GM18526 (cell line): ENCODE measurements around the gene KLHL40.
A peak's percentile ranks its signal among the peaks of the same experiment; 100 is the strongest.

ENCODE experiments used
- POLR2A ChIP-seq: IDR thresholded peaks from 3 replicates; pipeline ENCODE4 v1.6.1; 2011; ENCODE audit not compliant: insufficient read length; ENCODE audit errors: extremely low read depth

Gene KLHL40, protein sequence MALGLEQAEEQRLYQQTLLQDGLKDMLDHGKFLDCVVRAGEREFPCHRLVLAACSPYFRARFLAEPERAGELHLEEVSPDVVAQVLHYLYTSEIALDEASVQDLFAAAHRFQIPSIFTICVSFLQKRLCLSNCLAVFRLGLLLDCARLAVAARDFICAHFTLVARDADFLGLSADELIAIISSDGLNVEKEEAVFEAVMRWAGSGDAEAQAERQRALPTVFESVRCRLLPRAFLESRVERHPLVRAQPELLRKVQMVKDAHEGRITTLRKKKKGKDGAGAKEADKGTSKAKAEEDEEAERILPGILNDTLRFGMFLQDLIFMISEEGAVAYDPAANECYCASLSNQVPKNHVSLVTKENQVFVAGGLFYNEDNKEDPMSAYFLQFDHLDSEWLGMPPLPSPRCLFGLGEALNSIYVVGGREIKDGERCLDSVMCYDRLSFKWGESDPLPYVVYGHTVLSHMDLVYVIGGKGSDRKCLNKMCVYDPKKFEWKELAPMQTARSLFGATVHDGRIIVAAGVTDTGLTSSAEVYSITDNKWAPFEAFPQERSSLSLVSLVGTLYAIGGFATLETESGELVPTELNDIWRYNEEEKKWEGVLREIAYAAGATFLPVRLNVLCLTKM

GRCh38 chr3:42685363-42685881 lies at the start of gene KLHL40:
TSS of gene KLHL40 (plus strand) at chr3:42685537. CDS start at chr3:42685619, 82 bp downstream.
- no peak for TF ChIP-seq POLR2A

- no peak for TF ChIP-seq POLR2A
Observed at GRCh38 chr3:42637001-42637400, 48.3 kb upstream of the KLHL40 start.

DNA sequence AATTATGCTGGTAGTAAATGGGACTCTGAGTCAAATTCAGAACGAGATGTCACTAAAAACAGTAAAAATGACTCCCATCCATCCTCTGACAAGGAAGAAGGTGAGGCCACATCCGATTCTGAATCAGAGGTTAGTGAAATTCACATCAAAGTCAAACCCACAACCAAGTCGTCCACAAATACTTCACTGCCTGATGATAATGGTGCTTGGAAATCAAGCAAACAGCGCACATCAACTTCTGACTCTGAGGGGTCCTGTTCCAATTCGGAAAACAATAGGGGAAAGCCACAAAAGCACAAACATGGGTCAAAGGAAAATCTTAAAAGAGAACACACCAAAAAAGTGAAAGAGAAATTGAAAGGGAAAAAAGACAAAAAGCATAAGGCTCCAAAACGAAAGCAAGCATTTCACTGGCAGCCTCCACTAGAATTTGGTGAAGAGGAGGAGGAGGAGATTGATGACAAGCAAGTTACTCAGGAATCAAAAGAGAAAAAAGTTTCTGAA lies 46.9 kb upstream of the KLHL40 start:
- TF ChIP-seq POLR2A, result no peak

DNA sequence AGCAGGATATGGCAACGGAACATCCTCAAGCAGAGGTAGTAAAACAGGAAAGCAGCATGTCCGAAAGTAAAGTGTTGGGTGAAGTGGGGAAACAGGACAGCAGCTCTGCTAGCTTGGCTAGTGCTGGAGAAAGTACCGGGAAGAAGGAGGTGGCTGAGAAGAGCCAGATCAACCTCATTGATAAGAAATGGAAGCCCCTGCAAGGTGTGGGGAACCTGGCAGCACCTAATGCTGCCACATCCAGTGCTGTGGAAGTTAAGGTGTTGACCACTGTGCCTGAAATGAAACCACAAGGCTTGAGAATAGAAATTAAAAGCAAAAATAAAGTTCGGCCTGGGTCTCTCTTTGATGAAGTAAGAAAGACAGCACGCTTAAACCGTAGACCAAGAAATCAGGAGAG lies 46.1 kb upstream of the KLHL40 start:
- no peak for TF ChIP-seq POLR2A

DNA sequence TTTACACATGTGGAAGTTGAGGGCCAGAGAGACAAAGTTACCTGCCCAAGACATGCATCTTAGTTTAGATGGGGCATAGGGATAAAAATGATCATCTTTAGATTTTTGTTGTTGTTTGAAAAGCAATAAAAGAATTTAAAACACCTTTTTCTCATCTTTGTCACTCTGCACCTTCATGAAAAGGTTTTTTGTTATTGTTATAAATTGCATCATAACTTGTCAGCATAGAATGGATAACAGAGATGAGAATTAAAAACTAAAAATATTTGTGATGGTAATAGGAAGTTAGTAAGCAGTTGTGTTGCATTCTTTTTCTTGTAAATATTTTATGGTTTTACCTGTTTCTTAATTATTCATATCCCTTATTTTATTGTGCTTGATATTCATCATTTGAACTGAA lies 45.2 kb upstream of the KLHL40 start:
- TF ChIP-seq POLR2A, result no peak

DNA sequence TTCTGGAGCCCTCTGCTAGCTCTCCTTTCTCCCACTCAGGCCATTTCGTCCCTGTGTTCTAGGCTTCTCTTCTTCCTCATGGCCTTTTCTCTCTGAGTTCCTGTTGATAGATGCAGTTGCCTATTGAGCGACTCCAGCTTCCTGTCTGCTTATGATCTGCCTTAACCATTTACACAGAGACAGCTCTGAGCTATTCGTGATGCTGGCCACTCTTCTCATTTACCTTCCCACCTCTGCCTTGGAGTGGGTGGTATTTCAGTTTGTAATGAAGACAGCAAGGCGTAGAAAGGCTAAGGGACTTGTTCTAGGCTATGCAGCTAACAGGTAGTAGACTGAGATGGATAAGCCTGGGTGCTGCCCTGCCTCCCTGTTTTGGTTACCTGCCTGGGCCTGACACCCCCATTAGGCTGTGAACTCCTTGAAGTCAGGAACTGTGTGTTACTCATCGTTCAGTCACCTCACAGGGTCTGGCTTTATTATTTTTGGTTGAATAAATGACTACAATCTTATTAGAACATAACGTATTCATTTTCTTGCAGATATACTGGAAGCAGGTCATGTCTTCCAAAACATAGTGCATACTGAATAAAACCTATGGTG lies 44.5 kb upstream of the KLHL40 start:
- no peak for TF ChIP-seq POLR2A

DNA sequence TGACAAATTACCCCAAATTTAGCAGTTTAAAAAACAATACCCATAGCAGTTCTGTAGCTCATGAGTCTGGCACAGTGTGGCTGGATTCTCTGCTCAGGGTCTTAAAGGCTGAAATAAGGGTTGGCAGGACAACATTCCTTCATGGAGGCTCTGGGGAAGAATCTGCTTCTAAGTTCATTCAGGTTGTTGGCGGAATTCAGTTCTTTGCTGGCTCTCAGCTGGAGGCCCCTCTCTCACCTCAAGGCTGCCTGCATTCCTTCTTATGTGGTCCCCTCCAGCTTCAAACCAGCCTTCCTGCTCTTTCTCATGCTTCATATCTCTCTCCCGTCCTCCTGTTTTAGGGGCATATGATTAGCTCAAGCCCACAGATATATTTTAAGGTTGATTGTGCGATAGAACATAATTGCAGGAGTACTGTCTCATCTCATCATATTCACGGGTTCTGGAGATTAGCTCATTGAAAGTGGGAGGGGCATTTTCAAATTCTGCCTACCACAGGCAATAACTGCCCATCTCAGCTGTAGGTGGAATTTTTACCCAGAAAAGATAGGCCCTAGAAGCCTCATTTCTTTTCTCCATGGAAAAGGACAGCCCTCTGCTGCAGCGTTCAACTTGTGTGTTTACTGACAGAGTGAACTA lies 37.4 kb upstream of the KLHL40 start:
- no peak for TF ChIP-seq POLR2A

- TF ChIP-seq POLR2A, result no peak
Observed at GRCh38 chr3:42649006-42649405, 36.3 kb upstream of the KLHL40 start.

DNA sequence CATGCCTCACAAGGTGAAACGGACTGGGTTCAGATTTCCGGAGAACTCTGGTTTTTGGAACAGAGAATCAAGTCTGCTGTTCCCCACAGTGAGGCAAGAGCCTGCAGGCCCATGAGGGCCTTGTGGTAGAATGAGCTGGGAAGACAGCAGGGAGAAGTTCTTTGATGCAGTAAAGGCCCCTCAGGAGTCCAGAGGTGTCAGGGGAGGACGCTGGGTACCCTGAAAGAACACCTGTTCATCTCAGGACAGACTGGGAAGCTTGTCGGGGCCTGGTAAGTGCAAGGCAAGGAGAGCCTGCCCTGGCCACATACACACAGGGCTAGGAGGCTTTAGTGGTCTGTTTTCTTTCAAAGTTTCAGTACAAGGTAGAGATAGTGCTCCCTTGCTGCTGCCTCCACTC lies 35.6 kb upstream of the KLHL40 start:
- TF ChIP-seq POLR2A, result no peak

DNA sequence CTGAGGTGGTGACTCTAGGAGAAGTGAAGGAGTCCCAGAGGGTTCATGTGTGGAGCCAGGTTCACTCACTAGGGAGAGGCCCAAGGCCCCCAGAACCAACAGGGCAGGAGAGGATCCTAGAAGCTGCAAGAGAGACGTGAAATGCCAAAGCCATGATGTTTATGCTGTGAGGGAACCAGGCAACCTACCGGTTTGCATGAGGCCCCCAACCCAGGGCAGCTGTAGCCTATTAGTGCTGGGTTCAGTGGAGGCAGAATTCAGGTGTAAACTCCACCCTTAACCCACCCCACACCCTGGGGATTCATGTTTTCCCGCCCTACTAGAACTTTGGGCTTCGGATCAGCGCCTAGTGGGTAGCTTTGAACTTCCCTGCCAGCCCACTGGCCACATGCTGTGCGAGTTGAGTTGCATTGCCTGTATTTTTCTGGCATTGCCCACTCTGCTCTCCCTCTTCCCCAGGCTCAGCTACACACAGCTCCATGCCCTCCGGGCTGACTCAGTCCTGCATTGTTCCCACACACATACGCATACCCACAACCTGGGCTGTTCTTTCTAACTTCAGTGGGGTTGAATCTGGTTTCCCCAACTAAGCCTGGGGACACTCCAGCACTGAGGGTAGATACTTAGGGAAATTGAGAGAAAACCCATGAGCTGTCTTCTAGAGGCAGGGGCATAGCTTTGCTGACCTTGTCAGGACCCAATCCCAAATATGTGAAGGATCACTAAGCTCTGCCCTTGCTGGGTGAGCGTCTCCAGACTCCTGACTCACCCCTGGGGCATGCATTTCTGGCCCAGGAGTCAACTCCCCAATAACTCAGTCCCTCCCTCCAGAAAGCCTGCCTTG lies 33.9 kb upstream of the KLHL40 start:
- TF ChIP-seq POLR2A, result no peak

GRCh38 chr3:42652251-42652610 lies 33.1 kb upstream of the KLHL40 start:
- TF ChIP-seq POLR2A, result no peak

DNA sequence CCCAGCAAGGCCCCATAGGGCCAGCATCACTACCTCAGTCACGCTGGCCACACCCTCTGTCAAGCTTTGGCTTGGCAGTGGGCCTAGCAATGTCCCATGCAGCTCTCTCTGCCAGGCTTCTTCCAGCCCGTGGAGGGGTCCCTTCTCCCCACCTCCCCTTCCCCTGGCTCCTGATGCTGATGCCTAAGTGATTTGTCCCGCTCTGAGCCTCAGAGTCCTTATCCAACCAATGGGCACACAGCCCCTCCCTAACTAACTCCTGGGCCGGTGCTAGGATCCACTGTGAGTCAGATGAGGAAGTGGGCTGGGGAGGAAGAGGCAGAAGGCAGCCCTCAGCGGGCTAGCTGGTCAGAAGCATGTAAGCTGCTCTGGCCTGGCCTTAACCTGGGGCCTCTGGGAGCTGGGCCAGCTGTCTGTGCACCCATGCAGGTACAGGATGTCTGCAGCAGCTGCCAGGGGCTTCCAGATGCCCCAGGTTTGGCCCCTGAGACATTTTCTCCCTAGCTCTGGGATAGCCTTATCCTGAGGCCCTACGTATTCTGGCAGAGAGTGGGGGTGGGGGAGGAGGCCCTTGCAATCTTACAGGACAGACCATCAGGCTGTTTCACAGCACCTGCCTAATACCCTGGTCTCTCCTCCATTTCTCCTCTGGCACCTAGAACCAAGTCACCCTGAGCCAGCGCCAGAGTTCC lies 32.6 kb upstream of the KLHL40 start:
- TF ChIP-seq POLR2A, result peak; percentile 51

GRCh38 chr3:42653303-42653559 lies 32.1 kb upstream of the KLHL40 start:
- no peak for TF ChIP-seq POLR2A
